Measurements from ENCODE around the gene ELFN2.

DNA sequence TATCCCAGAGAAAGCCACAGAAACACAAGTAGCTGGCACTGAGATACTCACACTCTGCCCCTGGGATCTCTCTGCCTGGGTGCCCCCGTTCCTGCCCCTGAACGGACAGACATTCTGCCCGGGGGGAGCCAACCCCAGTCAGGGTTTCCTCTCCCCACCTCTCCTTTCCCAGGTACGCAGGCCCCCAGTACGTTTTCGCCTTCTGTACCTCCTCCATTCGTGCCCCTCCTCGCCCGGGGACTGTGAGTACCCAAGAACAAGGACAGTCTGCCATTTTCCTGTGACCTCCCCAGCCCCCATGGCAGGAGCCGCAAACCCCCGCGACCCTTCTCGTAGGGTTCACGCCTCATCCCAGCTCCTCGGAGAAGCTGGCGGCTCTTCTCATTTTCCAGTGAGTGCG is 29.1 kb upstream of the ELFN2 start:
- TF ChIP-seq, protein P1, sequence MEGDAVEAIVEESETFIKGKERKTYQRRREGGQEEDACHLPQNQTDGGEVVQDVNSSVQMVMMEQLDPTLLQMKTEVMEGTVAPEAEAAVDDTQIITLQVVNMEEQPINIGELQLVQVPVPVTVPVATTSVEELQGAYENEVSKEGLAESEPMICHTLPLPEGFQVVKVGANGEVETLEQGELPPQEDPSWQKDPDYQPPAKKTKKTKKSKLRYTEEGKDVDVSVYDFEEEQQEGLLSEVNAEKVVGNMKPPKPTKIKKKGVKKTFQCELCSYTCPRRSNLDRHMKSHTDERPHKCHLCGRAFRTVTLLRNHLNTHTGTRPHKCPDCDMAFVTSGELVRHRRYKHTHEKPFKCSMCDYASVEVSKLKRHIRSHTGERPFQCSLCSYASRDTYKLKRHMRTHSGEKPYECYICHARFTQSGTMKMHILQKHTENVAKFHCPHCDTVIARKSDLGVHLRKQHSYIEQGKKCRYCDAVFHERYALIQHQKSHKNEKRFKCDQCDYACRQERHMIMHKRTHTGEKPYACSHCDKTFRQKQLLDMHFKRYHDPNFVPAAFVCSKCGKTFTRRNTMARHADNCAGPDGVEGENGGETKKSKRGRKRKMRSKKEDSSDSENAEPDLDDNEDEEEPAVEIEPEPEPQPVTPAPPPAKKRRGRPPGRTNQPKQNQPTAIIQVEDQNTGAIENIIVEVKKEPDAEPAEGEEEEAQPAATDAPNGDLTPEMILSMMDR (conservative IDR thresholded peaks at IDR 0.05), result no peak
- no peak for TF ChIP-seq EZH2 (IDR thresholded peaks at IDR 0.05; ENCODE audit: low read depth)
